ENCODE data around the gene MED16. TPM values are rescaled to one million over a fixed set of nuclear protein-coding genes. Genes with fewer than 3 reads are reported as not detected.
A peak's percentile ranks its signal among the peaks of the same experiment; 100 is the strongest.
"Not testable (repeated sequence)": the region's sequence is repeated elsewhere in the genome, so short reads cannot be mapped to it uniquely, and the experiment has no call there.

MED16 gene
- total RNA-seq, 1 experiment from 2014 or later: 83.1 TPM

DNA sequence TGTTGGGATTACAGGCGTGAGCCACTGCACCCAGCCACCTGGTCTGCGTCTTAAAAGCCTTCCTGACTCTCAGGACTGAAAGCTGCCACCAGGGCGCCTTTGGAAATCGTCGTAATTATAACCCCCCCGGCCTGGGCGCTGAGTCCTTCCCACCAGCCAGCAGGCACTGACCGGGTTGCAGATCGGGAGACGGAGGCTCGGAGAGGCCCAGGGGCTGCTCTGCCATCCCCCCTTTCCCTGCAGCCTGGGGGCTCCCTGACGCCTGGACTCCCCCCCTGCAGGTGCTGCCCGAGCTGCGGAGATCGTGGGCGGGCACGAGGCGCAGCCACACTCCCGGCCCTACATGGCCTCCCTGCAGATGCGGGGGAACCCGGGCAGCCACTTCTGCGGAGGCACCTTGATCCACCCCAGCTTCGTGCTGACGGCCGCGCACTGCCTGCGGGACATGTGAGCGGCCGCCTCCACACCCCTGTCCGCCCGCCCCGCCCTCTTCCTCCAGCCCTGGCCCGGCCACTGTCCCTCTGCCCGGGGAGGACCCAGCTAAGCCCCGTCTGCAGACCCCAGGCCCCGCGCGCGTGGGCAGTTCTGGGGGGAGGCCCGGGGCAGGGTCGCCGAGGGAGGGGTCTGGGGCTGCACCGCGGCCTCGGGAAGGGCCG lies 49.7 kb downstream of the MED16 start:
- H3K9me3 Mint-ChIP-seq: peaks cover 0 to 4% of the 10 kb centered on the region in 2 experiments; a peak in 2 of 5 replicates
- no peaks in the 10 kb centered on the region for H4K20me1 ChIP-seq (ENCODE audit: control insufficient read depth, insufficient read depth, insufficient read length)
- H3K79me2 ChIP-seq (ENCODE audit: insufficient read depth, low read length): no peaks in the 10 kb centered on the region
- H3K27ac Mint-ChIP-seq: no peak overlapping the region
- H2BK12ac ChIP-seq (ENCODE audit: insufficient read length, low read depth, low read length): no peak overlapping the region
- H2AFZ ChIP-seq (ENCODE audit: low read length): no peak overlapping the region
- no peaks in the 10 kb centered on the region for H3K79me1 ChIP-seq (ENCODE audit: insufficient read depth, low read depth, low read length, poor library complexity, severe bottlenecking)
- H3K18ac ChIP-seq (ENCODE audit: insufficient read length, low read depth, low read length): no peak overlapping the region
- no peak overlapping the region for H2AK5ac ChIP-seq (ENCODE audit: insufficient read length, low read length)
- peaks cover 3% of the 10 kb centered on the region; the same call in 1 of the 2 replicates for H3K27me3 ChIP-seq (ENCODE audit: insufficient read depth, low read length)
- peaks cover 2% of the 10 kb centered on the region for H3K23me2 ChIP-seq (ENCODE audit: insufficient read length, low read depth, low read length, poor library complexity, severe bottlenecking)
- no peak overlapping the region for H4K5ac ChIP-seq (ENCODE audit: insufficient read length, low read depth, low read length)
- H4K8ac ChIP-seq (replicated peaks; ENCODE audit: insufficient read length, low read depth, low read length): no peak overlapping the region
- no peak overlapping the region for H3K56ac ChIP-seq (ENCODE audit: insufficient read length, low read depth, low read length)
- H3K4me1 ChIP-seq (ENCODE audit: insufficient read depth, low read length): no peaks in the 10 kb centered on the region
- no peak overlapping the region for H3K4ac ChIP-seq (ENCODE audit: low read depth, low read length)
- H3K27me3 Mint-ChIP-seq (ENCODE audit: low read depth): peaks cover 55% of the 10 kb centered on the region
- DNase-seq: peak; percentile 69
- no peak overlapping the region for H2BK5ac ChIP-seq (ENCODE audit: insufficient read length, low read length)
- no peak overlapping the region for H3K27ac ChIP-seq (ENCODE audit: insufficient read length, low read depth, low read length)
- no peak overlapping the region for H3K9ac ChIP-seq (ENCODE audit: extremely low read depth, insufficient read length, low read length)
- H3K4me1 Mint-ChIP-seq: peaks cover 2 to 11% of the 10 kb centered on the region in 2 experiments; a peak in 2 of 4 replicates
- H2BK20ac ChIP-seq (ENCODE audit: low read depth, low read length, poor library complexity, severe bottlenecking): no peak overlapping the region
- no peak overlapping the region for H2BK15ac ChIP-seq (ENCODE audit: low read depth, low read length)
- no peak overlapping the region for H3K23ac ChIP-seq (ENCODE audit: insufficient read length, low read depth, low read length)
- H3K9me3 ChIP-seq (ENCODE audit: control insufficient read depth, low read depth, low read length): no peaks in the 10 kb centered on the region
- peak overlapping the region; percentile 9 for H3K4me2 ChIP-seq (ENCODE audit: insufficient read depth, insufficient read length, low read length)
- H3K4me3 Mint-ChIP-seq: peak overlapping the region in 1 of 2 experiments; percentile 73; a peak in 4 of 5 replicates
- TF ChIP-seq, protein P1, sequence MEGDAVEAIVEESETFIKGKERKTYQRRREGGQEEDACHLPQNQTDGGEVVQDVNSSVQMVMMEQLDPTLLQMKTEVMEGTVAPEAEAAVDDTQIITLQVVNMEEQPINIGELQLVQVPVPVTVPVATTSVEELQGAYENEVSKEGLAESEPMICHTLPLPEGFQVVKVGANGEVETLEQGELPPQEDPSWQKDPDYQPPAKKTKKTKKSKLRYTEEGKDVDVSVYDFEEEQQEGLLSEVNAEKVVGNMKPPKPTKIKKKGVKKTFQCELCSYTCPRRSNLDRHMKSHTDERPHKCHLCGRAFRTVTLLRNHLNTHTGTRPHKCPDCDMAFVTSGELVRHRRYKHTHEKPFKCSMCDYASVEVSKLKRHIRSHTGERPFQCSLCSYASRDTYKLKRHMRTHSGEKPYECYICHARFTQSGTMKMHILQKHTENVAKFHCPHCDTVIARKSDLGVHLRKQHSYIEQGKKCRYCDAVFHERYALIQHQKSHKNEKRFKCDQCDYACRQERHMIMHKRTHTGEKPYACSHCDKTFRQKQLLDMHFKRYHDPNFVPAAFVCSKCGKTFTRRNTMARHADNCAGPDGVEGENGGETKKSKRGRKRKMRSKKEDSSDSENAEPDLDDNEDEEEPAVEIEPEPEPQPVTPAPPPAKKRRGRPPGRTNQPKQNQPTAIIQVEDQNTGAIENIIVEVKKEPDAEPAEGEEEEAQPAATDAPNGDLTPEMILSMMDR (conservative IDR thresholded peaks at IDR 0.05): peak; percentile 36; the same call in 1 of the 3 replicates
- no CpG with 5 or more reads among the region's 46 CpGs for WGBS (ENCODE audit: extremely low coverage, insufficient read length, low lambda C conversion rate)
- H3T11ph ChIP-seq (ENCODE audit: low read length): no peak overlapping the region
- no peaks in the 10 kb centered on the region; a peak in 1 of 7 replicates for H3K36me3 Mint-ChIP-seq (ENCODE audit: insufficient read depth in 1 of 3, low read depth in 3 of 3)
- no peak overlapping the region for H4K91ac ChIP-seq (ENCODE audit: insufficient read length, low read depth, low read length)
- no peak overlapping the region for H2BK120ac ChIP-seq (ENCODE audit: low read depth, low read length, poor library complexity, severe bottlenecking)
- no peak overlapping the region; the same call in 1 of the 2 replicates for H3K14ac ChIP-seq (ENCODE audit: insufficient read depth, low read length)

DNA sequence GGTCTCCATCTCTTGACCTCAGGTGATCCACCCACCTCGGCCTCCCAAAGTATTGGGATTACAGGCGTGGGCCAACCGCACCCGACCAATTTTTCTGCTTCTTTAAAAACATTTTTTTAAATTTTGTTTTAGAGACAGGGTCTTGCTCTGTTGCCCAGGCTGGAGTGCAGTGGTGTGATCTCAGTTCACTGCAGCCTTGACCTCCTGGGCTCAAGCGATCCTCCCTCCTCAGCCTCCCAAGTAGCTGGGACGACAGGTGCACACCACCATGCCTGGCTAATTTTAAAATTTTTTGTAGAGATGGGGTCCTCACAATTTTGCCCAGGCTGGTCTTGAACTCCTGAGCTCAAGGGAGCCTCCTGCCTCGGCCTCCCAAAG lies 50.2 kb downstream of the MED16 start:
- H3K36me3 Mint-ChIP-seq (ENCODE audit: insufficient read depth in 1 of 3, low read depth in 3 of 3); H3K4ac ChIP-seq (ENCODE audit: low read depth, low read length); H4K91ac ChIP-seq (ENCODE audit: insufficient read length, low read depth, low read length); H3K4me2 ChIP-seq (ENCODE audit: insufficient read depth, insufficient read length, low read length); H3K4me1 ChIP-seq (ENCODE audit: insufficient read depth, low read length); H3K9me3 ChIP-seq (ENCODE audit: control insufficient read depth, low read depth, low read length); H2BK15ac ChIP-seq (ENCODE audit: low read depth, low read length); H2BK5ac ChIP-seq (ENCODE audit: insufficient read length, low read length); H2AFZ ChIP-seq (ENCODE audit: low read length); H3K56ac ChIP-seq (ENCODE audit: insufficient read length, low read depth, low read length); H2AK5ac ChIP-seq (ENCODE audit: insufficient read length, low read length); H4K20me1 ChIP-seq (ENCODE audit: control insufficient read depth, insufficient read depth, insufficient read length); H3K23me2 ChIP-seq (ENCODE audit: insufficient read length, low read depth, low read length, poor library complexity, severe bottlenecking); H3K14ac ChIP-seq (ENCODE audit: insufficient read depth, low read length); H3K23ac ChIP-seq (ENCODE audit: insufficient read length, low read depth, low read length); H2BK120ac ChIP-seq (ENCODE audit: low read depth, low read length, poor library complexity, severe bottlenecking); H3K9me3 Mint-ChIP-seq; H4K5ac ChIP-seq (ENCODE audit: insufficient read length, low read depth, low read length); H3T11ph ChIP-seq (ENCODE audit: low read length); H3K18ac ChIP-seq (ENCODE audit: insufficient read length, low read depth, low read length); H2BK20ac ChIP-seq (ENCODE audit: low read depth, low read length, poor library complexity, severe bottlenecking); H3K27ac ChIP-seq (ENCODE audit: insufficient read length, low read depth, low read length); H3K79me2 ChIP-seq (ENCODE audit: insufficient read depth, low read length); H2BK12ac ChIP-seq (ENCODE audit: insufficient read length, low read depth, low read length); DNase-seq; H3K27ac Mint-ChIP-seq; H3K79me1 ChIP-seq (ENCODE audit: insufficient read depth, low read depth, low read length, poor library complexity, severe bottlenecking); H3K9ac ChIP-seq (ENCODE audit: extremely low read depth, insufficient read length, low read length); H3K27me3 ChIP-seq (ENCODE audit: insufficient read depth, low read length); H4K8ac ChIP-seq (replicated peaks; ENCODE audit: insufficient read length, low read depth, low read length): not testable (repeated sequence)
- Mint-ChIP-seq H3K4me3 (peak overlapping the region in 1 of 2 experiments; percentile 73; a peak in 3 of 5 replicates), H3K27me3 (ENCODE audit: low read depth) (peaks cover 52% of the 10 kb centered on the region), H3K4me1 (peaks cover 2 to 11% of the 10 kb centered on the region in 2 experiments; a peak in 2 of 4 replicates)
- no CpG with 5 or more reads among the region's 7 CpGs for WGBS (ENCODE audit: extremely low coverage, insufficient read length, low lambda C conversion rate)

All from H9 (cell line).